Keratinocyte (primary cell): ENCODE data around the gene THOC1.

Experiments
- CTCF ChIP-seq, 3 experiments: IDR thresholded peaks in 1 of 3; conservative IDR thresholded peaks in 1 of 3; optimal IDR thresholded peaks in 1 of 3; 2 replicates in 2 of 3; 3 replicates in 1 of 3; pipeline versions ENCODE3 to v1.5.1; 2011; ENCODE audit warnings: low read length in 3 of 3, mild to moderate bottlenecking in 3 of 3, moderate library complexity in 2 of 3, control low read depth in 1 of 3, inconsistent platforms in 1 of 3; ENCODE audit not compliant: insufficient read depth in 2 of 3; ENCODE audit errors: extremely low read depth in 1 of 3
- EZH2 ChIP-seq: IDR thresholded peaks from one replicate; pipeline ENCODE4 v1.6.1; 2012; ENCODE audit warnings: inconsistent platforms, mild to moderate bottlenecking, low read length, moderate library complexity

- TF ChIP-seq EZH2 (no peak), CTCF (optimal IDR thresholded peaks at IDR 0.05 in 1 of 3, IDR thresholded peaks at IDR 0.05 in 1 of 3, conservative IDR thresholded peaks at IDR 0.05 in 1 of 3; ENCODE audit: extremely low read depth in 1 of 3, insufficient read depth in 2 of 3, low read length in 3 of 3) (no peak)
Observed at GRCh38 chr18:227902-228301, 39.9 kb downstream of the THOC1 start.
